HFF-Myc (cell line): ENCODE results near the gene ITGAE.
"Not testable (repeated sequence)": the region's sequence is repeated elsewhere in the genome, so short reads cannot be mapped to it uniquely, and the experiment has no call there.

Experiments used
- DNase-seq: peaks from one replicate; pipeline ENCODE4 v3.0.0-alpha.2; 2011; ENCODE audit warnings: low read depth; ENCODE audit errors: extremely low read depth
- H3K4me3 ChIP-seq: replicated peaks from 2 replicates; pipeline ENCODE4 v1.5.1; 2011; ENCODE audit warnings: low read depth, mild to moderate bottlenecking, control low read depth, low read length
- CTCF ChIP-seq: IDR thresholded peaks from 2 replicates; pipeline ENCODE4 v1.5.1; 2012; ENCODE audit warnings: mild to moderate bottlenecking, low read depth, low read length, control low read depth; ENCODE audit errors: missing control alignments

Gene ITGAE

GRCh38 chr17:3722716-3723115 is 78.3 kb downstream of the ITGAE start:
- no peak for DNase-seq
- no peak for TF ChIP-seq CTCF
- peak overlapping the region; percentile 96 for H3K4me3 ChIP-seq

- no peak for DNase-seq
- H3K4me3 ChIP-seq = no peak overlapping the region
- no peak for TF ChIP-seq CTCF
Measured at GRCh38 chr17:3719265-3719664, 81.7 kb downstream of the ITGAE start.

- DNase-seq = no peak
- no peak overlapping the region for H3K4me3 ChIP-seq
- TF ChIP-seq CTCF = no peak
Measured at GRCh38 chr17:3718201-3718600, 82.8 kb downstream of the ITGAE start.

- TF ChIP-seq CTCF = no peak
- no peak for DNase-seq
- H3K4me3 ChIP-seq = no peak overlapping the region
Measured at GRCh38 chr17:3715296-3715695, 85.7 kb downstream of the ITGAE start.

- TF ChIP-seq CTCF = no peak
- no peak for DNase-seq
Measured at GRCh38 chr17:3712811-3713463, 88.1 kb downstream of the ITGAE start.

GRCh38 chr17:3710951-3711383 is 90.0 kb downstream of the ITGAE start:
- no peak for TF ChIP-seq CTCF
- DNase-seq = no peak
- H3K4me3 ChIP-seq = no peak overlapping the region

More at GRCh38 chr17:3712811-3713463, 88.1 kb downstream of the ITGAE start:
- H3K4me3 ChIP-seq = no peak overlapping the region

- DNase-seq = no peak
- TF ChIP-seq CTCF = no peak
- H3K4me3 ChIP-seq = no peak overlapping the region
Measured at GRCh38 chr17:3708366-3708765, 92.6 kb downstream of the ITGAE start.

GRCh38 chr17:3705718-3705984 is 95.3 kb downstream of the ITGAE start:
- not testable (repeated sequence) for H3K4me3 ChIP-seq, DNase-seq
